Activated B cell treated with CpG ODN at 0.5 μM for 24 hours (primary cell): ENCODE measurements around the gene RND1. TPM values are rescaled to one million over a fixed set of nuclear protein-coding genes. Genes with fewer than 3 reads are reported as not detected.

Source experiments
- ATAC-seq: fragments of 200-7000 bp; cut with Tn5 transposase; one replicate; pipeline ENCODE4 v1.10.0; 2021; ENCODE audit warnings: low read depth, mild to moderate bottlenecking, moderate library complexity
- CTCF ChIA-PET: fragments of 350-600 bp; sonication (Branson Sonifier 250); formaldehyde crosslinking; loops from one replicate; lab custom pipeline; 2021; ENCODE audit warnings: antibody characterized with exemption; lab: Charles Lee
- POLR2A ChIA-PET: fragments of 350-600 bp; sonication (Branson Sonifier 250); formaldehyde crosslinking; loops from one replicate; lab custom pipeline; 2021; ENCODE audit warnings: antibody characterized with exemption; lab: Charles Lee
- DNase-seq: peaks from one replicate; pipeline ENCODE4 v3.0.0; 2022
- H3K27ac Mint-ChIP-seq: one replicate; pipeline ENCODE4 v1.8.0; 2020; ENCODE audit warnings: mixed read lengths
- H3K27me3 Mint-ChIP-seq: one replicate; pipeline ENCODE4 v1.8.0; 2021; ENCODE audit warnings: mixed read lengths
- H3K36me3 Mint-ChIP-seq: one replicate; pipeline ENCODE4 v1.8.0; 2021; ENCODE audit warnings: low read depth, mixed read lengths
- H3K4me1 Mint-ChIP-seq: one replicate; pipeline ENCODE4 v1.8.0; 2021; ENCODE audit warnings: mixed read lengths
- H3K4me3 Mint-ChIP-seq: one replicate; pipeline ENCODE4 v1.8.0; 2020; ENCODE audit warnings: mild to moderate bottlenecking, mixed read lengths
- H3K9me3 Mint-ChIP-seq: one replicate; pipeline ENCODE4 v1.8.0; 2020; ENCODE audit warnings: mixed read lengths
- CTCF ChIP-seq: fragments of 200-600 bp; IDR thresholded peaks from one replicate; pipeline ENCODE4 v1.8.0; 2022; ENCODE audit warnings: antibody characterized with exemption, mild to moderate bottlenecking
- intact Hi-C: fragments of 100-400 bp; cut with micrococcal nuclease; formaldehyde crosslinking; loops from one replicate; pipeline ENCODE4 v1.15.1; 2024
- total RNA-seq: library from RNA; stranded (reverse); gene quantifications from 2 replicates; pipeline ENCODE4 v1.2.3, GENCODE V29; 2022

Gene RND1
- total RNA-seq, 1 donor from 2014 or later = 5.9 TPM

DNA sequence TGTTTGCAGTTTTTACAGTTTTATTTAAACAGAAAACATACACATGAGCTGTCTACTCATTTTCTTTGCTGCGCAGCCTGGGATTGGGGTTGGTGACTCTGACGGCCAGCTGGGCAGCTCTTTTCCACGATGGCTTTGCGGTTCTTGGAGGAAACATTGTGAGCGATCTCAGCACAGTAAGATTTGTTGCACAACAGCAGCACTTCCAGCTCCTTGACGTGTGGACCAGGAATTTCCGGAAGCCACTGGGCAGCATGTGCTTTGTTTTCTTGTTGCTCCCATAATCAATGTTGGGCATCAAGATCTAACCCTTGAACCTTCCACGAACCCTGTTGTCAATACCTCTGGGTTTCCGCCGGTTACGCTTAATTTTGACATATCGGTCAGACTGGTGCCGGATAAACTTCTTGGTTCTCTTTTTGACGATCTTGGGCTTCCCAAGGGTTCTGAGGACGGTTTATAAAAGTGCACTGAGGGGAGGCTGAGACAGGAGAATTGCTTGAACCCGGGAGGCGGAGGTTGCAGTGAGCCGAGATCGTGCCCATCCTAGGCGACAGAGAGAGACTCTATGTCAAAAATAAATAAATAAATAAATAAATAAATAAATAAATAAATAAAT, 37.8 kb upstream of the RND1 start:
- ChIA-PET POLR2A (interaction anchor here (0.6 to 1.0 kb wide), 4 partner anchors 51 to 116 kb away, joined by 3 to 4 read pairs (median 3); partner anchors contain the start of genes ARF3 and DDX23), CTCF (interaction anchor here (0.8 to 1.9 kb wide), 6 partner anchors 18 to 89 kb away, joined by 3 to 9 read pairs (median 4); partner anchors contain the start of genes DDX23 and FKBP11)
- H3K9me3 Mint-ChIP-seq = no peaks in the 10 kb centered on the region
- TF ChIP-seq CTCF = no peak
- peaks cover 21% of the 10 kb centered on the region for H3K27me3 Mint-ChIP-seq
- ATAC-seq (no peak), DNase-seq (no peak)
- peak overlapping the region; percentile 44 for H3K4me3 Mint-ChIP-seq
- H3K4me1 Mint-ChIP-seq = peaks cover 10% of the 10 kb centered on the region
- no peaks in the 10 kb centered on the region for H3K36me3 Mint-ChIP-seq
- H3K27ac Mint-ChIP-seq = no peak overlapping the region
- intact Hi-C loops = no loop called here

DNA sequence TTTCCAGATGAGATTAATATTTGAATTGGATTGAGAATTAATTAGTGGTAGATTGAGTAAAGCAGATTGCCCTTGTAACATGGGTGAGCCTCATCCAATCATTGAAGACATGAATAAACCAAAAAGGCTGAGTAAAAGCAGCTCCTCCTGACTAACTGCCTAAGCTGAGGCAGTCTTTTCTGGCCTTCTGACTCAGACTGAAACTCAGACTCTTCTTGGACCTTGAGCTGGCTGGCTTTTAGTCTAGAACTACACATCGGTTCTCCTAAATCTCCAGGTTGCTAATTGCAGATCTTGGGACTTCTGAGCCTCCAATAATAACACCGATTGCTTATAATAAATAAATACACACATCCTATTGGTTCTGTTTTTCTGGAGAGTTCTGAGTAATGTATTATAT, 35.6 kb upstream of the RND1 start:
- DNase-seq (no peak), ATAC-seq (no peak)
- H3K4me1 Mint-ChIP-seq = peaks cover 10% of the 10 kb centered on the region
- no peak overlapping the region for H3K4me3 Mint-ChIP-seq
- intact Hi-C loops = no loop called here
- H3K27me3 Mint-ChIP-seq = peaks cover 22% of the 10 kb centered on the region
- no peak overlapping the region for H3K27ac Mint-ChIP-seq
- no peak for TF ChIP-seq CTCF
- ChIA-PET CTCF (interaction anchor here (2.9 kb wide), 1 partner anchor 10 kb away, joined by 11 read pairs; no protein-coding TSS in a partner anchor), POLR2A (no interaction called here)
- no peaks in the 10 kb centered on the region for H3K36me3 Mint-ChIP-seq
- H3K9me3 Mint-ChIP-seq = no peaks in the 10 kb centered on the region

DNA sequence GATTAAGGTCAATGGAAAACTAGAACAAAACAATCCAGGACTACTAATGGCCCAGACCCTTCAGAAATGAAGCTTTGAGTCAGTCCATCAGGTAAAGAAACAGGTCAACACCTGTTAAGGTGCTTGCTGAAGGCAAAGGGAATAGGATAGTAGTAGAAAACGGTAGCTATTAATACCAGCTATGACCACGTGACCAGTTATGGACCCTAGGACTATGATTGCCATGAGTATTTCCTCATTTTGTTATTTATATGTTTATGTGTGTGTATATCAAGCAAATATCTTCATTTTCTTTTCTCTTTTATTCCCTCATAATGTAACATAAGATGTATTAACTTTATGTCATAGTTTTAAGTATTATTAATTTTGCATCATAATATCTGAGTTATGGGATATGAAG, 34.0 kb upstream of the RND1 start:
- H3K36me3 Mint-ChIP-seq = no peaks in the 10 kb centered on the region
- H3K9me3 Mint-ChIP-seq = no peaks in the 10 kb centered on the region
- intact Hi-C loops = no loop called here
- ChIA-PET POLR2A (no interaction called here), CTCF (interaction anchor here (2.3 kb wide), 1 partner anchor 47 kb away, joined by 5 read pairs; no protein-coding TSS in a partner anchor)
- no peak overlapping the region for H3K4me3 Mint-ChIP-seq
- no peak for TF ChIP-seq CTCF
- peaks cover 10% of the 10 kb centered on the region for H3K4me1 Mint-ChIP-seq
- no peak overlapping the region for H3K27ac Mint-ChIP-seq
- H3K27me3 Mint-ChIP-seq = peaks cover 18% of the 10 kb centered on the region
- ATAC-seq (no peak), DNase-seq (no peak)

DNA sequence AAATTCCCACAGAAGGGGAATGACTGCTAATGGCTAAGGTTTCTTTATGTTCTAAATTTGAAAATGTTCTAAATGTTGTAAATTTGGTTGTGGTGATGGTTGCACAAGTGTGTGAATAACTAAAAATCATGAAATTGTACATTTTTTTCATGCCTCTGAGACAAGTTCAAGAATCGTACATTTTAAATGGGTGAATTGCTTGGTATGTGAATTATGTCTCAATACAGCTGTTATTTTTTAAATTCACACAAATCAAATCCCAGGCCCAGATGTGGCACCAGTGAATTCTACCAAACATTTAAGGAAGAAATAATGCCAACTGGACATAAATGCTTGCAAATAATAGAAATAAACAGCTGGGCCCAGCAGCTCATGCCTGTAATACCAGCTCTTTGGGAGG, 28.6 kb upstream of the RND1 start:
- no peaks in the 10 kb centered on the region for H3K36me3 Mint-ChIP-seq
- ChIA-PET CTCF (interaction anchor here (0.6 to 8.9 kb wide), 2 partner anchors 41 to 1391 kb away, joined by 3 to 207 read pairs; partner anchors contain the start of gene DDX23), POLR2A (interaction anchor here (1.0 kb wide), 1 partner anchor 42 kb away, joined by 3 read pairs; the partner anchor contains the start of gene DDX23)
- H3K9me3 Mint-ChIP-seq = no peaks in the 10 kb centered on the region
- no peak for TF ChIP-seq CTCF
- no peak overlapping the region for H3K27ac Mint-ChIP-seq
- H3K4me3 Mint-ChIP-seq = no peak overlapping the region
- no peak for DNase-seq
- H3K4me1 Mint-ChIP-seq = no peaks in the 10 kb centered on the region
- no peak for ATAC-seq
- H3K27me3 Mint-ChIP-seq = peaks cover 18% of the 10 kb centered on the region
- intact Hi-C loops = loop anchor here (5.0 kb wide), 1 partner anchor 142 kb away; no protein-coding TSS in a partner anchor

- intact Hi-C loops = loop anchor here (1.0 to 5.0 kb wide), 3 partner anchors 38 to 139 kb away; no protein-coding TSS in a partner anchor
- ChIA-PET CTCF (interaction anchor here (0.7 to 8.9 kb wide), 10 partner anchors 10 to 336 kb away, joined by 3 to 207 read pairs (median 6); partner anchors contain the start of genes DDX23, FKBP11 and RND1), POLR2A (interaction anchor here (1.0 to 3.6 kb wide), 2 partner anchors 25 to 38 kb away, joined by 5 to 30 read pairs; partner anchors contain the start of gene DDX23)
- H3K4me1 Mint-ChIP-seq = no peaks in the 10 kb centered on the region
- H3K27me3 Mint-ChIP-seq = peaks cover 14% of the 10 kb centered on the region
- peak; percentile 75 for TF ChIP-seq CTCF
- H3K9me3 Mint-ChIP-seq = no peaks in the 10 kb centered on the region
- DNase-seq (peak; percentile 74), ATAC-seq (peak; percentile 98)
- no peak overlapping the region for H3K27ac Mint-ChIP-seq
- no peaks in the 10 kb centered on the region for H3K36me3 Mint-ChIP-seq
- no peak overlapping the region for H3K4me3 Mint-ChIP-seq
Measured at GRCh38 chr12:48890657-48891418, 25.2 kb upstream of the RND1 start.
